ENCODE results near the gene CROCC2.

The CROCC2 gene

GRCh38 chr2:241003830-241004564 is 97.9 kb downstream of the CROCC2 start:
- no peak for TF ChIP-seq EZH2 (IDR thresholded peaks at IDR 0.05; ENCODE audit: borderline replicate concordance, low read length)
- TF ChIP-seq CTCF (IDR thresholded peaks at IDR 0.05; ENCODE audit: low read length), result no peak
- no peaks in the 10 kb centered on the region for H4K20me1 ChIP-seq (ENCODE audit: insufficient read depth, low read length)

GRCh38 chr2:241005569-241005968 is 99.4 kb downstream of the CROCC2 start:
- Histone ChIP-seq H3K79me2 (ENCODE audit: insufficient read depth, low read length) (no peaks in the 10 kb centered on the region), H3K27ac (ENCODE audit: low read depth, low read length, poor library complexity, severe bottlenecking) (no peak overlapping the region), H3K4me3 (ENCODE audit: low read depth, low read length, poor library complexity, severe bottlenecking) (no peak overlapping the region), H3K27me3 (ENCODE audit: insufficient read depth, low read length) (peaks cover 12% of the 10 kb centered on the region; the same call in 1 of the 2 replicates), H3K4me2 (ENCODE audit: low read length) (no peak overlapping the region), H3K9me3 (ENCODE audit: low read length) (peaks cover 14% of the 10 kb centered on the region), H3F3A (ENCODE audit: insufficient read depth, low read length) (no peaks in the 10 kb centered on the region), H4K20me1 (ENCODE audit: insufficient read depth, low read length) (no peaks in the 10 kb centered on the region), H3K4me1 (ENCODE audit: insufficient read depth, low read length, severe bottlenecking) (peaks cover 10% of the 10 kb centered on the region), H3K36me3 (ENCODE audit: insufficient read depth, low read length) (no peaks in the 10 kb centered on the region; the same call in 1 of the 2 replicates), H3K9ac (ENCODE audit: low read length) (no peak overlapping the region), H3K9me2 (ENCODE audit: low read depth, low read length) (no peaks in the 10 kb centered on the region), H2AFZ (ENCODE audit: low read length) (no peak overlapping the region)
- TF ChIP-seq CTCF (IDR thresholded peaks at IDR 0.05; ENCODE audit: low read length) (no peak), EZH2 (IDR thresholded peaks at IDR 0.05; ENCODE audit: borderline replicate concordance, low read length) (no peak)

More at GRCh38 chr2:241003830-241004564, 97.9 kb downstream of the CROCC2 start:
- H3K4me1 ChIP-seq (ENCODE audit: insufficient read depth, low read length, severe bottlenecking), result no peaks in the 10 kb centered on the region
- H3F3A ChIP-seq (ENCODE audit: insufficient read depth, low read length), result no peaks in the 10 kb centered on the region
- H3K27ac ChIP-seq (ENCODE audit: low read depth, low read length, poor library complexity, severe bottlenecking), result no peak overlapping the region
- H3K9me3 ChIP-seq (ENCODE audit: low read length), result peaks cover 14% of the 10 kb centered on the region
- H3K9me2 ChIP-seq (ENCODE audit: low read depth, low read length), result no peaks in the 10 kb centered on the region
- H3K36me3 ChIP-seq (ENCODE audit: insufficient read depth, low read length), result no peaks in the 10 kb centered on the region; the same call in 1 of the 2 replicates
- H3K4me2 ChIP-seq (ENCODE audit: low read length), result no peak overlapping the region
- no peaks in the 10 kb centered on the region for H3K79me2 ChIP-seq (ENCODE audit: insufficient read depth, low read length)
- H3K4me3 ChIP-seq (ENCODE audit: low read depth, low read length, poor library complexity, severe bottlenecking), result no peak overlapping the region
- H2AFZ ChIP-seq (ENCODE audit: low read length), result no peak overlapping the region
- no peak overlapping the region for H3K9ac ChIP-seq (ENCODE audit: low read length)
- H3K27me3 ChIP-seq (ENCODE audit: insufficient read depth, low read length), result peaks cover 12% of the 10 kb centered on the region; the same call in 1 of the 2 replicates

- Histone ChIP-seq H3K4me1 (ENCODE audit: insufficient read depth, low read length, severe bottlenecking) (peaks cover 17% of the 10 kb centered on the region), H3K36me3 (ENCODE audit: insufficient read depth, low read length) (no peaks in the 10 kb centered on the region; the same call in 1 of the 2 replicates), H3K4me3 (ENCODE audit: low read depth, low read length, poor library complexity, severe bottlenecking) (no peak overlapping the region), H3K9me2 (ENCODE audit: low read depth, low read length) (no peaks in the 10 kb centered on the region), H4K20me1 (ENCODE audit: insufficient read depth, low read length) (no peaks in the 10 kb centered on the region), H3F3A (ENCODE audit: insufficient read depth, low read length) (no peaks in the 10 kb centered on the region), H2AFZ (ENCODE audit: low read length) (no peak overlapping the region), H3K4me2 (ENCODE audit: low read length) (no peak overlapping the region), H3K9me3 (ENCODE audit: low read length) (peaks cover 14% of the 10 kb centered on the region), H3K9ac (ENCODE audit: low read length) (no peak overlapping the region), H3K27me3 (ENCODE audit: insufficient read depth, low read length) (peaks cover 12% of the 10 kb centered on the region; the same call in 1 of the 2 replicates), H3K79me2 (ENCODE audit: insufficient read depth, low read length) (no peaks in the 10 kb centered on the region), H3K27ac (ENCODE audit: low read depth, low read length, poor library complexity, severe bottlenecking) (no peak overlapping the region)
- no peak for TF ChIP-seq EZH2 (IDR thresholded peaks at IDR 0.05; ENCODE audit: borderline replicate concordance, low read length)
- no peak for TF ChIP-seq CTCF (IDR thresholded peaks at IDR 0.05; ENCODE audit: low read length)
Measured at GRCh38 chr2:241006412-241006811, 100.3 kb downstream of the CROCC2 start.
